ENCODE measurements around the gene LENEP.

DNA sequence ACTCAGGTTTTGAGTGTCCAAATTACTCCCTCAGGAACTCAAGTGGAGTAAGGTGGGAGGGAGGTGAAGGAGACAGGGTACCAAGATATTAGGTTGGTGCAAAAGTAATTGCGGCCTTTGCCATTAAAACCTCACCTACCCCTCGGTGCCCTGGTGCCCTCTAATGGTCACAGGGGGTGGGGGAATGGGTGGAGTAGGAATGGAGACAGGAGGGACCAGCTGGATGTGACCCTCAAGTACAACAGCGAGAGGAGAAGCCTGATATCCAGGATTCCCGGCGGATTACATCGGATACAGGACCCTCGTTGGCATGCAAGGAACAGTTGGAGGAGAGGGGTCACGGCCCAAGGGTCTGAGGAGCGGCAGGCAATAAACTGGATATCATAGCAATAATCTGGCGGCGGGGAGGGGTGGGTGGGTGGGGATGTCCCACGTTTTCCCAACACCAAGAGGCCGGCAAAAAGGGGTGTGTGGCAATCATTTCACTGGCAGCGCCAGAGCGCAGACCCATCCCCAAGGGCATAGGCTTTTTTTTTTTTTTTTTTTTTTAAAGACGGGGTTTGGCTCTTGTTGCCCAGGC is 4.9 kb downstream of the LENEP start:
- TF ChIP-seq MAX (IDR thresholded peaks at IDR 0.05) (no peak), TCF7L2 (IDR thresholded peaks at IDR 0.05; ENCODE audit: borderline replicate concordance, extremely low read depth, insufficient read depth, insufficient read length) (no peak), ZBTB33 (IDR thresholded peaks at IDR 0.05; ENCODE audit: extremely low read depth, insufficient replicate concordance, low read length) (no peak), REST (IDR thresholded peaks at IDR 0.05; ENCODE audit: low read depth) (no peak), POLR2AphosphoS5 (IDR thresholded peaks at IDR 0.05; ENCODE audit: low read depth, low read length) (no peak), SRF (IDR thresholded peaks at IDR 0.05; ENCODE audit: low read depth) (no peak), FOSL1 (IDR thresholded peaks at IDR 0.05; ENCODE audit: low read depth) (no peak)
- TF ChIP-seq, protein P1, sequence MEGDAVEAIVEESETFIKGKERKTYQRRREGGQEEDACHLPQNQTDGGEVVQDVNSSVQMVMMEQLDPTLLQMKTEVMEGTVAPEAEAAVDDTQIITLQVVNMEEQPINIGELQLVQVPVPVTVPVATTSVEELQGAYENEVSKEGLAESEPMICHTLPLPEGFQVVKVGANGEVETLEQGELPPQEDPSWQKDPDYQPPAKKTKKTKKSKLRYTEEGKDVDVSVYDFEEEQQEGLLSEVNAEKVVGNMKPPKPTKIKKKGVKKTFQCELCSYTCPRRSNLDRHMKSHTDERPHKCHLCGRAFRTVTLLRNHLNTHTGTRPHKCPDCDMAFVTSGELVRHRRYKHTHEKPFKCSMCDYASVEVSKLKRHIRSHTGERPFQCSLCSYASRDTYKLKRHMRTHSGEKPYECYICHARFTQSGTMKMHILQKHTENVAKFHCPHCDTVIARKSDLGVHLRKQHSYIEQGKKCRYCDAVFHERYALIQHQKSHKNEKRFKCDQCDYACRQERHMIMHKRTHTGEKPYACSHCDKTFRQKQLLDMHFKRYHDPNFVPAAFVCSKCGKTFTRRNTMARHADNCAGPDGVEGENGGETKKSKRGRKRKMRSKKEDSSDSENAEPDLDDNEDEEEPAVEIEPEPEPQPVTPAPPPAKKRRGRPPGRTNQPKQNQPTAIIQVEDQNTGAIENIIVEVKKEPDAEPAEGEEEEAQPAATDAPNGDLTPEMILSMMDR (IDR thresholded peaks at IDR 0.05 in 2 of 3, conservative IDR thresholded peaks at IDR 0.05 in 1 of 3; ENCODE audit: borderline replicate concordance in 1 of 3, insufficient read depth in 1 of 3, low read depth in 2 of 3, low read length in 2 of 3): peak in 2 of 3 experiments; percentile 22 to 29; a peak in 1 of 6 replicates

Data from HCT116 (cell line).